Measurements from ENCODE around the gene MAP3K5.
"Not testable (repeated sequence)": the region's sequence is repeated elsewhere in the genome, so short reads cannot be mapped to it uniquely, and the experiment has no call there.

Gene MAP3K5

GRCh38 chr6:136791296-136792094 lies 782 bp downstream of the MAP3K5 start:
- peak; percentile 4 for ATAC-seq
- TF ChIP-seq TSHZ2 (CRISPR knock-in tag; IDR thresholded peaks at IDR 0.05) = no peak
- TF ChIP-seq ARNTL (CRISPR knock-in tag; IDR thresholded peaks at IDR 0.05; ENCODE audit: borderline replicate concordance, low read depth) = no peak
- no peak for TF ChIP-seq ZNF565 (CRISPR knock-in tag; conservative IDR thresholded peaks at IDR 0.05; ENCODE audit: low read depth)
- no peak for TF ChIP-seq OSR1 (CRISPR knock-in tag; IDR thresholded peaks at IDR 0.05)
- TF ChIP-seq ESRRG (CRISPR knock-in tag; IDR thresholded peaks at IDR 0.05) = no peak
- no peak for TF ChIP-seq POU6F1 (CRISPR knock-in tag; IDR thresholded peaks at IDR 0.05; ENCODE audit: borderline replicate concordance, low read depth)
- TF ChIP-seq SNAI2 (CRISPR knock-in tag; IDR thresholded peaks at IDR 0.05) = no peak
- TF ChIP-seq GLIS3 (CRISPR knock-in tag; IDR thresholded peaks at IDR 0.05) = no peak
- no peak for TF ChIP-seq PPARA (CRISPR knock-in tag; IDR thresholded peaks at IDR 0.05; ENCODE audit: borderline replicate concordance)
- no peak for TF ChIP-seq CSRNP3 (CRISPR knock-in tag; IDR thresholded peaks at IDR 0.05)
- TF ChIP-seq ZFP3 (CRISPR knock-in tag; IDR thresholded peaks at IDR 0.05) = no peak
- TF ChIP-seq BACH2 (CRISPR knock-in tag; IDR thresholded peaks at IDR 0.05; ENCODE audit: borderline replicate concordance) = no peak
- no peak for TF ChIP-seq ZC3H10 (CRISPR knock-in tag; IDR thresholded peaks at IDR 0.05)

- TF ChIP-seq ZC3H10 (CRISPR knock-in tag; IDR thresholded peaks at IDR 0.05) (no peak), ISL1 (CRISPR knock-in tag; IDR thresholded peaks at IDR 0.05) (no peak), TCF4 (CRISPR knock-in tag; IDR thresholded peaks at IDR 0.05; ENCODE audit: borderline replicate concordance) (no peak), ZFP3 (CRISPR knock-in tag; IDR thresholded peaks at IDR 0.05) (no peak), OSR1 (CRISPR knock-in tag; IDR thresholded peaks at IDR 0.05) (no peak), PPARA (CRISPR knock-in tag; IDR thresholded peaks at IDR 0.05; ENCODE audit: borderline replicate concordance) (no peak), ZNF8 (CRISPR knock-in tag; IDR thresholded peaks at IDR 0.05) (no peak), ESRRG (CRISPR knock-in tag; IDR thresholded peaks at IDR 0.05) (no peak)
- no peak for ATAC-seq
Observed at GRCh38 chr6:136790411-136791295, 1.6 kb downstream of the MAP3K5 start.

- not testable (repeated sequence) for ATAC-seq
Observed at GRCh38 chr6:136789440-136789839, 2.8 kb downstream of the MAP3K5 start.

GRCh38 chr6:136788069-136788902 lies 4.0 kb downstream of the MAP3K5 start:
- TF ChIP-seq ZNF8 (CRISPR knock-in tag; IDR thresholded peaks at IDR 0.05) (no peak), ISL1 (CRISPR knock-in tag; IDR thresholded peaks at IDR 0.05) (0 out of 2 replicates have a peak, but pooled peaks have one; percentile 34)
- ATAC-seq = no peak

- TF ChIP-seq ZFP30 (CRISPR knock-in tag; IDR thresholded peaks at IDR 0.05) (no peak), ZNF565 (CRISPR knock-in tag; conservative IDR thresholded peaks at IDR 0.05; ENCODE audit: low read depth) (no peak), OSR1 (CRISPR knock-in tag; IDR thresholded peaks at IDR 0.05) (no peak)
- ATAC-seq = no peak
Observed at GRCh38 chr6:136787726-136788068, 4.6 kb downstream of the MAP3K5 start.
